D721Med (cell line): ENCODE data around the gene TAS2R4.
A peak's percentile ranks its signal among the peaks of the same experiment; 100 is the strongest.
"Not testable (repeated sequence)": the region's sequence is repeated elsewhere in the genome, so short reads cannot be mapped to it uniquely, and the experiment has no call there.

ENCODE experiments used
- DNase-seq: peaks from one replicate; pipeline ENCODE4 v3.0.0; 2011; ENCODE audit warnings: low spot score; ENCODE audit not compliant: insufficient read length
- FAIRE-seq: peaks from 2 replicates; lab custom pipeline; 2011; peaks lifted over from hg19 to GRCh38; lab: Jason Lieb, UNC
- TF ChIP-seq, protein P1 (sequence below): IDR thresholded peaks from 2 replicates; pipeline ENCODE4 v1.5.1; 2012; ENCODE audit warnings: mild to moderate bottlenecking, control low read depth; ENCODE audit not compliant: insufficient read depth; ENCODE audit errors: missing control alignments

TAS2R4 gene

DNA sequence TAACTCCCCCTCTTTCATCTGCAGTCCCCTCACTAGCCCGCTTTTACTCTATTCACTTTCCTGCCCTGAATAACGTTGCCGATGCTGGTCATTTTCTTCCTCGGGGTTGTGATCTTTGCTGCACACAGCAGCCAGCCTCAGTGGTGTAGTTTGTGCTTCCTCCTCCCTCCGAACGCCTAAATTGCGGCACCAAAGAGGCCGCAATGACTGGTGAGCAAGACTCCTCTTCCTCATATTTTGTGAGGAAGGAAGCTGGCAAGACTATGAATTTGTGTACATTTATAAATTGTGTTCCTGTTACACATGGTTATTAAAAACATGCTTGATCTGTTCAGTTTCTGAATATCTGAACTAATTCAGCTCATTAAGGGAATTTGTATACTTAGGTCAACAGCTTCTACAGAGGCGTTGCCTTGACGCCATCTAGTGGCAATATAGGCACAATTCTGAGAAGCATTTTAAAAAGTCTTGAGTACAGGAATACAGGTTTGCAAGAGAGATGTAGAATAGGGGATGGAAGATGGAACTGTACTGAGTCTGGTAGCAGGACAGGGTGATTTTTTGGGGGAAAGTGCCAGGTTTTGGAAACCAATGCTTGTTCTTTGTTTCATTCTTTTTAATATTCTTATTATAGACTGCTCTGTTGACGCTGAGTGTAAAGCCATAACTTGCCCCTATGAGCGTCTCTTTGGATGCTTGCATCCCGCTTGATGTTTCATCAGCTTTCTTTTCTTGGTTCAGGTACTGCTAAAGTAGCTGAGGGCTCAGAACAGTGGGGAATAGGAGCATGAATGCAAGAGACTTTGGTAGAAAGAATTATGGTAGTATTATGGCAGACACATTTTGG lies 9.5 kb downstream of the TAS2R4 start:
- FAIRE-seq (peak; percentile 53), DNase-seq (peak; percentile 38)
- TF ChIP-seq, protein P1, sequence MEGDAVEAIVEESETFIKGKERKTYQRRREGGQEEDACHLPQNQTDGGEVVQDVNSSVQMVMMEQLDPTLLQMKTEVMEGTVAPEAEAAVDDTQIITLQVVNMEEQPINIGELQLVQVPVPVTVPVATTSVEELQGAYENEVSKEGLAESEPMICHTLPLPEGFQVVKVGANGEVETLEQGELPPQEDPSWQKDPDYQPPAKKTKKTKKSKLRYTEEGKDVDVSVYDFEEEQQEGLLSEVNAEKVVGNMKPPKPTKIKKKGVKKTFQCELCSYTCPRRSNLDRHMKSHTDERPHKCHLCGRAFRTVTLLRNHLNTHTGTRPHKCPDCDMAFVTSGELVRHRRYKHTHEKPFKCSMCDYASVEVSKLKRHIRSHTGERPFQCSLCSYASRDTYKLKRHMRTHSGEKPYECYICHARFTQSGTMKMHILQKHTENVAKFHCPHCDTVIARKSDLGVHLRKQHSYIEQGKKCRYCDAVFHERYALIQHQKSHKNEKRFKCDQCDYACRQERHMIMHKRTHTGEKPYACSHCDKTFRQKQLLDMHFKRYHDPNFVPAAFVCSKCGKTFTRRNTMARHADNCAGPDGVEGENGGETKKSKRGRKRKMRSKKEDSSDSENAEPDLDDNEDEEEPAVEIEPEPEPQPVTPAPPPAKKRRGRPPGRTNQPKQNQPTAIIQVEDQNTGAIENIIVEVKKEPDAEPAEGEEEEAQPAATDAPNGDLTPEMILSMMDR = peak; percentile 92

DNA sequence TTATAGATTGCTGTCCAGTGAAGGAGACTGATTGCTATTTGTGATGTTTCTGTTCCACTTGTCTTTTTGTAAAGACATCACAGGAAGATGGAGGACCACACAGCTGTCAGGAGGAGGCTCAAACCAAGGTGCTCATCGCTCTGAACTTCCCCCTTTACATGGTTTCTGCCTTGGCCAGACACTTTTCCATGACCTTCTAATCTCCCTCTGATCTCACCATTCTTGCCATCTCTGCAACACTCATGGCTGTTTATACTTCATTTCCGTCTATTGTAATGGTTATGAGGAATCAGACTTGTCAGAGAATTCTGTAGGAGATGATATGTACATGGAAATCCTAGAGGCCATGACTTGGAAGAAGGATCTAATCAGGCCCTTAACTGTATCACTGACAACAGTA lies 11.8 kb downstream of the TAS2R4 start:
- no peak for DNase-seq
- no peak for FAIRE-seq
- TF ChIP-seq, protein P1 = no peak

GRCh38 chr7:141789917-141790316 lies 13.4 kb downstream of the TAS2R4 start, which contains the start of gene TAS2R5:
TAS2R5 (plus strand) TSS chr7:141790217; CDS start chr7:141790362, 145 bp downstream.
- DNase-seq = no peak
- TF ChIP-seq, protein P1 = no peak
- no peak for FAIRE-seq

DNA sequence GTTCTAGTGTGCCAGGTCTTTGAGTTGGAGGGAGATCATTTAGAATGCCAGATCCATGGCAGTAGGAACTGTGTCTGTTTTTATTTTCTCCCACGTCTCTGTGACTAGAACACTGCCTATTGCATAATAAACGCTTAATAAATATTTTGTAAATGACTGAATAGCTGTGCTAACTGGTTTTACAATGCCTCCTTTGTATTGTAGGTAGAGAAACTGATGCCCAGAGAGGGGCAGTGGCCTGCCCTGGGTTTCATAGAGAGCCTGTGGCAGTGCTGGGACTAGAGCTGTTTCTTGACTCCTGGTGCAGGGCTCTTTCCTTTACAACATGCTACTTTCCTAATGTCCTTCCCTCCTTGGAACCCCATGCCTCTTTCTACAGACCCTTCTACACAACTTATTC lies 16.1 kb downstream of the TAS2R4 start:
- no peak for FAIRE-seq
- TF ChIP-seq, protein P1 = no peak
- DNase-seq = no peak

DNA sequence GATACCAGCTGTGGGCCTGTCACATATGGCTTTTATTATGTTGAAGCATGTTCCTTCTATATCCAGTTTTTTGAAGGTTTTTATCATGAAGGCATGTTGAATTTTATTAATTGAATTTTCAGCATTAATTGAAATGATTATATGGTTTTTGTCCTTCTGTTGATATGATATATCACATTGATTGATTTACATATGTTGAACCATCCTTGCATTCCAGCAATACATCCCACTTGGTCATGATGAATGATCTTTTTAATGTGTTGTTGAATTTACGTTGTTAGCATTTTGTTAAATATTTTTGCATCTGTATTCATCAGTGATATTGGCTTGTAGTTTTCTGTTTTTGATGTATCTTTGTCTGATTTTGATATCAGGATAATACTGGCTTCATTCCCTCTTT lies 43.6 kb downstream of the TAS2R4 start:
- FAIRE-seq = peak; percentile 16
- TF ChIP-seq, protein P1 = no peak

GRCh38 chr7:141822432-141822831 lies 46.0 kb downstream of the TAS2R4 start:
- not testable (repeated sequence) for FAIRE-seq, DNase-seq

More for the DNA sequence above, 43.6 kb downstream of the TAS2R4 start:
- DNase-seq = no peak
